C4-2B (cell line): ENCODE data around the gene SLC25A47.

Experiments
- ZFX ChIP-seq: fragments of 450-650 bp; IDR thresholded peaks from 2 replicates; pipeline ENCODE4 v1.6.1; 2017
- TF ChIP-seq, protein P1 (sequence below): fragments of 450-650 bp; conservative IDR thresholded peaks from 2 replicates; pipeline ENCODE4 v1.5.1; 2017; ENCODE audit warnings: mild to moderate bottlenecking

DNA sequence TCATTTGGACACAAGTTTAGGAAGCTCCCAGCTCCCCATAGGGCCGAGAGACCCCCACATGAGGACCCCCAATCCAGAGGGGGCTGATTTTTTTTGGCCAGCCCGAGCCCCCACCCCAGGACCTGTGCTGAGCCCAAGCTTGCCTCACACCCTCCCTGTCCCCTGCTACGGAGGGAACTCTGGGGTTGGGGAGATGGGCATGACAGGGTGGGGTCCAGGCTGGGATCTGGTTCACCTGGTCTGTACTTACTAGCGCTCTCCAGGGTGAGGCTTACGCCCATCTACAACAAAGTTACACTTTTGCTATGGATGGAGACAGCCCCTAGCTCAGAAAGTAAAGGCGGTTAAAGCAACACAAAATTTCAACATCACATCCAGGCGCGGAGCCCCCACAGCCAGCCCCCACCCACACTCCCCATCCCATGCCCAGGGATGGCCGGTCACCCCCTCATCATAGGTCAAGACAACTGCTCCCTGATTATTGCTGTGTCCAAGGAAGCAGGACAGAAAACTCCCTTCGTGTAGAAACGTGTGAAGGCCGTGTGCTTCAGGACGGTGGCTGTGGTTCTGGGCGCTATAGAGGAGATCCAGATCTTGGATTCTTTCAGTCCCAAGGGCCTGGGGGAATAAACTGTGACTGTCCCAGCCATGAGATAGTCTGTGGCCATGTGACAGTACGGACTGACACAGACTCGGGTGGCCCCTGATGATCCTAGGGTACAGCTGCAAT is 27.6 kb upstream of the SLC25A47 start:
- TF ChIP-seq, protein P1, sequence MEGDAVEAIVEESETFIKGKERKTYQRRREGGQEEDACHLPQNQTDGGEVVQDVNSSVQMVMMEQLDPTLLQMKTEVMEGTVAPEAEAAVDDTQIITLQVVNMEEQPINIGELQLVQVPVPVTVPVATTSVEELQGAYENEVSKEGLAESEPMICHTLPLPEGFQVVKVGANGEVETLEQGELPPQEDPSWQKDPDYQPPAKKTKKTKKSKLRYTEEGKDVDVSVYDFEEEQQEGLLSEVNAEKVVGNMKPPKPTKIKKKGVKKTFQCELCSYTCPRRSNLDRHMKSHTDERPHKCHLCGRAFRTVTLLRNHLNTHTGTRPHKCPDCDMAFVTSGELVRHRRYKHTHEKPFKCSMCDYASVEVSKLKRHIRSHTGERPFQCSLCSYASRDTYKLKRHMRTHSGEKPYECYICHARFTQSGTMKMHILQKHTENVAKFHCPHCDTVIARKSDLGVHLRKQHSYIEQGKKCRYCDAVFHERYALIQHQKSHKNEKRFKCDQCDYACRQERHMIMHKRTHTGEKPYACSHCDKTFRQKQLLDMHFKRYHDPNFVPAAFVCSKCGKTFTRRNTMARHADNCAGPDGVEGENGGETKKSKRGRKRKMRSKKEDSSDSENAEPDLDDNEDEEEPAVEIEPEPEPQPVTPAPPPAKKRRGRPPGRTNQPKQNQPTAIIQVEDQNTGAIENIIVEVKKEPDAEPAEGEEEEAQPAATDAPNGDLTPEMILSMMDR: no peak
- TF ChIP-seq ZFX: no peak
